GM21515 (cell line): ENCODE measurements around the gene ANKRD35.

ENCODE experiments used
- ATAC-seq: cut with Tn5 transposase; IDR thresholded peaks from one replicate; pipeline ENCODE4 v1.9.1; 2021; ENCODE audit not compliant: unreplicated experiment

The ANKRD35 gene

DNA sequence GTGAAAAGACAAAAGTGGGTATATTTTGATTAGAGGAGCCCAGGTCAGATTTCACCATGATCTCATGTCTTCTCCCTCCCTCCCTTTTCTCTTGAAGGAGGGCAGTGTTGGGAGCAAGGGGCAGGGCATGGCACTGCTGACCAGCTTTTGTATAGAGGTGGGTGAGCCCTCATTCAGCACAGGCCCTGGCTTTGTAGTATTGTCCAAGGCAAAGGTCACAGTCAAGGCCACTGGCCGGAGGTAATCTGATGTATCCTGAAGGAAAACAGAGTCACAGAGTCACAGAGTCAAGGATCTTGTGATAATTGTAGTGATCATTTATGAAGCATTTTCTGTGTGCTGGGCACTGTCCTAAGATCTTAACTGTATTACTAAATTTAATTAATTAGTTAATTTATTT lies 12.3 kb upstream of the ANKRD35 start:
- ATAC-seq: no peak

DNA sequence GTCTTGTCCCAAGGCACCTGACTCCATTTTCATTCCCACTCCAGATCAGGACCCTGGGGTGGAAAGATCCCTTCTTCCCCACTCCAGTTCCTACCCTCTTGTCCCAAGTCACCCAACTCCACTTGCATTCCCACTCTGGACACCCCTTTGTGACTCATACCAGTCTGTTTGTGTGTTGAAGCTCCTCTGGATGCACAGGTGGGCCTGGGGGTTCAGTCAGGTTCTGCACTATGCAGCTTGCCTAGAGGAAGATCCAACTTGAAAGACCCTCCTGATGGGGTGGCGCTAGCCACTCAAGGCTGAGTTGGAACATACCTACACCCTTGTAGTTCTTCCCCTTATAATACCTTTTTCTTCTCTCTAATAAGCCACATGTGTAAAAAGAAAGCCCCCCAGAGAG lies 9.8 kb upstream of the ANKRD35 start:
- ATAC-seq: no peak

DNA sequence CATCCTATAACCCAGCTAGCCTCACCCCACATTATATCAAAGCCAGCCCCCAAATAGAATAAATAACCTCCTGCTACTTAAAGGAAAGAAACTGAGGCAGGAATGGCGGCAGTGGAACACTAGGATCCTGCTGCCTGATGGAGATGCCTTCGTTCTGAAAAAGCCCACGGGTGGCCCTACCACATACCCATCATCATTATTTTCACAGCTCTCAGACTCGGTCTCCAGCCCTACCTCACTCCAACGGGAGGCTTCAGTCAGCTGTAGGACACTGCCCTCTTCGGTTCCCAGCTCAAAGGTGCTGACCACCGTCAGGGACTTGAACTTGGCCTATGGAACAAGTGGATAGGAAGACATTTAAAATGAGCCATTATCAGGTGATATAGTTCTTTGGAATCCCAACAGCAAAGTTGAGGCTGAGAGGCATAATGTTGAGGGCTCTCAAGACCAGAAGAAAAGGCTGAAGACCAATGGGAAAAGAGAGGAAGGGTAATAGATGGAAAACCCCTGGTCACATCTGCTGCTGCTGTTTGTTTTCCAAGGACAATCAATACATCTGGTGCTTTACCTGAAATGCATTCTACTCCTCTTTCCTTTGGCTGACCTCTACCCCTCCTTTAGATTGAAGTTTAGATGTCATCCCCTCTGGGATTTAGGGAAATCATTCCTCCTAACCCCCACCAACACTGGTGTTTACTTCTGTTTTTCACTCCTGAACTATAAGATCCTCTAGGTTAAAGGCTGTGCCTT lies 7.8 kb upstream of the ANKRD35 start:
- no peak for ATAC-seq

DNA sequence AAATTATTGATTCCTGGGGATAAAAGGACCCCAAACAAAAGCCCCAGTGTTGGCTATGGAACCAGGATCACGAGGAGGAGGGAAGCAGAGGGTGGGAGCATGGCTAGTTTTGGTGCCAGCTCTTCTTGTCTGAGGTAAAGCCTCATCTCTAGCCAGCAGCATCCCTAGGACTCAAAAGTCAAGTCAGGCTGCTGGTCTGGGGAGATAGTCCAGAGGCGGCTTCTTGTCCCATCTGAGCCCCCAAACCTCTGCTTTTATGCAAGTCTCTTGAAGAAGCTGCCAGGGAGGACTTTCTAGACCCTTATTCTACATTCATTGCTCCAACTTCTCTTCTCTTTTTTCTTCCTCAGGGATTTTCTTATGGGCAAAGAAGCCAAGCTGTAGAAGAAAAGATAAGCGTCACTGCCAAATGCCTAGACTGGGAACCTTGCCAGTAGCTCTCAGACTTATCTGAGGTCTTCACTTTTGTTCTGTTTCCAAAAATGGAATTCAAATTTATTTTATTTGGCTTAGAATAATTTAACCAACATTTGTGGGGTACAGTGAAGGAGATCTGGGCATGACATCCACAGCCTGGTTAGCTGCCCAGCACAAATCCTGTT lies 6.9 kb upstream of the ANKRD35 start:
- ATAC-seq: no peak

DNA sequence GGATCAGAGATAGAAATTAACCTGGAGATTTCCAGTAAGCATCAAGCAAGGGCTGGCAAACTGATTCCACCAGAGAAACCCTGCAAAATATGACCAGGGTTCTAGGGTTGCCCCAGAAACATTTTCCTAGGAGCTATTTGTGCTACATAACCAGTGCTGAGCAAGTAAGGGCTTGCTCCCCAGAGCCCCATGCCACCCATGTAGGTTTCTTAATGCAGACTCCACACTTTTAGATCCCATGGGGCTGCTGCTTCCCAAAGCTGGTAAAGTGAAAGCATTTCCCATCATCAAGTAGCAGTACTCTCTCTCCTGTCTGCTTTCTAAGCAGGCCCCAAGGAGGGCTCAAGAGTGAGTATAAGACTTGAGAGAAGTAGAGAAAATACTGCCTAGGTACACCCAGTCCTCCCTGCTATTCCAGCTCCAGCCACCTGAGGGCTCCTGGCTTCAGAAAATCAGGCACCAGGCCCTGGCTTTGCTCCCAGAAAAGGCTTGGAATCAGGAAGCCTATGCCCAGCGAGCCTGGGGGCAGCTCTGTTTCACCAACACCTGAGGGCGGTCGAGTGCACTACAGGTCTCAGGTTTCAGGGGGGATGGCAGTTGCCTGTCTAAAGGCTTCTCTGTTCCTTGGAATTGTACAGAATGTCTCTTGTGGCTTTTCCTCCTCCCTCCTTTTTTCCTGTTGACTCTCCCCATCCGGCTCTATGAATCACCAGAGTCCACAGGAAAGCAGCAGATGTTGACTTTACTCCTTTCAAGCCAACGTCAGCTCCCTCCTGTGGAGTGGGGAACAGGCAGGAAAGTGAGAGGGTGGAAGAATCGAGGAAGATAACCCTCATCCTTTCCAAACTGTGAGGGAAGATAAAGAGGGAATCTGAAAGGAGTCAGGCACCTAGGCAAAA lies 6.2 kb upstream of the ANKRD35 start:
- ATAC-seq: no peak

DNA sequence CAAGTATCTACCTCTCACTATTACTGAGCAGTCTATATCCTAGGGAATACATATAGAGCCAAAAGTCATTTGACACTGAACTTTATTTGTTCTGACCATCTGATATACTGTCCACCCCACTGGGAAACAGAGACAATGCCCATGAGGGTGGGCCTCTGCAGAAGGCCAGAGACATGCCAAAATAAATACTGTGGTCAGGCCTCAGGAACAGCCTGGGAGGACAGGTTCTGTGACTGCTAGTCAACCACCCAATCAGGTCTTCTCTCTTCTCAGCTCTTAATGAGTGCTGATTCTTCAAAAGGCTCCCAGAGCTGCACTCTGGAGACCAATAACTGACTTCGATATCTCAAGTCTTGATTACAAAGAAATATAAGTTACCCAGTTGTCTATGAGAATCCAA lies 5.5 kb upstream of the ANKRD35 start:
- no peak for ATAC-seq

DNA sequence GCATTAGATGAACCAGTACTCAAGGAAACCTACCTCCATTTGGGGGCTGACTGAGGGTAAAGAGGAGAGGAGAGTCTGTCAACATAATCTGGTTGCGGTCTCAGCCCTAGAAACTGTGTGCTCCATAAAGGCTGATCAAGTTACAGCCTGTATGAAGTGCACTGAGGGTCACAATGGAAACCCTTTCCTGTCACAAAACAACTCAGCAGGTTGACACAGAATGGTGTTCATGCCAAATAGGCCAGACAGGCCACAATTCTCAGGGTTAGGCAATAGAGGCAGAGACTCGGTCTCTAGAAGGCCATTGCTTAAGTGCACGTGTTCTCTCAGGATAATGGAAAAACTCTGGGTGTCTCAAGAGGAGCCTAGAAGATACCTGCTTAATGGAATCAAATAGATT lies 4.1 kb upstream of the ANKRD35 start:
- no peak for ATAC-seq

DNA sequence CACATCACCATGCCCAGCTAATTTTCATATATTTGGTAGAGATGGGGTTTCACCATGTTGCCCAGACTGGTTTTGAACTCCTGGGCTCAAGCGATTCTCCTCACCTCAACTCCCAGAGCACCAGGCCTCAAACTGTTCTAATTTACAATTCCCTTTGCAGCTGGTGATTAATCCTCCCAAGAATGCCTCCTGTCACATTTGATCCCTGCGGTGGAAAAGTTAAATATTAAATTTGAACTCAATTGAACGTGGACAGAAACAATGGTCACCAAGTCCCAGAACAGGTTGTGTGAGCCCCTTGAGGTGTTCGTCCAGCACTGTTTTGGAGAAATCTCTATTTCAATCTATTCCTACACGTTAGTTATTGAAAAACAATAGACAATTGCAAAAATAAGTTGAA lies 2.0 kb upstream of the ANKRD35 start:
- no peak for ATAC-seq

DNA sequence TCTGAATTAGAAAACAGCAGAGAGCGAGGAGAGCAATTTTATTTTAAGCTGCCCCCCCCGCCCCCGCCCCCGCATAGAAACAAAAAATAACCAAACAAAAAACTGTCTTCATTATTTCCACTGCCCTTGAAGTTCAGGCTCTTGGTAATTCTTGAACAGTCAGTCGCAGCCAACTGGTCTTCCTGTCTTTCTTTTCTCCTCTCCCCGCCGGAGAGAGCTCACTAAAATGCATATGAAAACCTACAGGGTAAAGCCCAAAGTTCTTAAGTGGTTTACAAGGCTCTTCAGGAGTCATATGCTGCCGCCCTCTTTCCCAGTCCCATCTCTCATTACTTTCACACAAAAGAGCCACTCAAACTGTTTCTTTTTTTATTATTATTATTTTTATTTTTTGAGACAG lies 1.1 kb upstream of the ANKRD35 start:
- ATAC-seq: no peak

DNA sequence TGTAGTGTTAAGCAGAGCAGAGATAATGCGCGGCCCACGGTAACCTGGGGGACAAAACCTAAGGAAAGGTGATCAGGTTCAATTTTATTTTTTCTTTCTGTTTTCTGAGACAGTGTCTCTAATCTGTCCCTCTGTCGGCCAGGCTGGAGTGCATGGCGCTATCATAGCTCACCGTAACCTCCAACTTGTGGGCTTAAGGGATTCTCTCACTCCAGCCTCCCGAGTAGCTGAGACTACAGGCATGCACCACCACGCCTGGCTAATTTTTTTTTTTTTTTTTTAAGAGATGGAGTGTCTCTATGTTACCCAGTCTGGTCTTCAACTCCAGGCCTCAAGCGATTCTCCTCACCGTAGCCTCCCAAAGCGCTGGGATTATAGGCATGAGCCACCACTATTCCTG lies 724 bp upstream of the ANKRD35 start:
- ATAC-seq: no peak

DNA sequence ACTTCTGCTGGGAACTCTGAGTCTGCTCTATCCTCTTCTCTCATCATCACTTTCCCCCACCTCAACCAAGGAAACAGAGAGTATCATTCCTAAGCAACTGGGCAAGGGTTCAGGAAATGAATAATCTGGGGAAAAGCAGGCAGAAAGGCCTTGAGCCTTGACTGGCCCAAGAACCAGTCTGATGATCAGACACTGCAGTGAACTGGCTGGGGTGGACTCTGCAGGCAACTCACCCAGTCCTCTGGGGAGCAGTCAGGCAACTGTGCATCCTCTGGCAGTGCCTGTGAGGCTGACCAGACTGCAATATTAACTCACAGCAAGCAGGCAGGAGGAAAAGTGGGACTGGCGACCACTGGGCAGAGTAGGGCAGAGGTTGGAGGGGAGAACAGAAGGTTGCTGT lies 991 bp downstream of the ANKRD35 start:
- no peak for ATAC-seq

DNA sequence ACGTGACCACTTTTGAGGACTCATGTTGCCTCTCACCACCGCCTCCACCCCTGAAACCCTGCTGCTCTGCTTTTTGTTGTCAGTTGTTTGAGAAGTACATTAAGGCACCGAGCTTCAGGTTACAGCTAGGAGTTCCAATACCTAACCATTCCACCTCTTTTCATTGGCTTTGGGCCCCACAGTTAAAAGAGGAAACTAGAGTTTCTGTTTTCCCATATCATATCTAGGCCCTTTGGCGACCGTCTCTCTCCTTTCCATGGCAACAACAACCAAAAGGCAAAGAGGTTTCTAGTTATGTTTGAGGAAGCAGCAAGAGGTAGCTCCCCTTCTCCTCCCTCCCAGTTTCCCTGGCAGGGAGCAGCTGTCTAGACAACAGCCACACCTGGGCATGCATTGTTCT lies 5.9 kb downstream of the ANKRD35 start:
- ATAC-seq: no peak

DNA sequence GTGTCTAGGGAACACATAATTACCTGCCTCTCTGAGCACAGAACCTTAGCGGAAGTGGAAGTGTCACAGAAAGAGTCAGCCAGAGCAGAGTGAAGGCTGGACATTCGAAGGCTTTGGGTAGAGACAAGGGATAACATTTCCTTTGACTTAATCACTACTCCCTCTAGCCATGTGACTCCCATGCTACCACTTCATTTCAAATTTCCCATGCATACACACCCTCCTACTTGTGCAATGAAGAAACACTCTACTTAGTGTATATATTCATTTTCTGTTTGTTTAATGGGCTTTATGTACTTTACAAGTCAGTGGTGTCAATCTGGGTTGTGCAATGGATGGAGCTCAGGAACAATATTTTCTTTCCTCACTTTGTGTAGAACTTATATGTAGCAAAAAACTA lies 6.9 kb downstream of the ANKRD35 start:
- ATAC-seq: no peak

DNA sequence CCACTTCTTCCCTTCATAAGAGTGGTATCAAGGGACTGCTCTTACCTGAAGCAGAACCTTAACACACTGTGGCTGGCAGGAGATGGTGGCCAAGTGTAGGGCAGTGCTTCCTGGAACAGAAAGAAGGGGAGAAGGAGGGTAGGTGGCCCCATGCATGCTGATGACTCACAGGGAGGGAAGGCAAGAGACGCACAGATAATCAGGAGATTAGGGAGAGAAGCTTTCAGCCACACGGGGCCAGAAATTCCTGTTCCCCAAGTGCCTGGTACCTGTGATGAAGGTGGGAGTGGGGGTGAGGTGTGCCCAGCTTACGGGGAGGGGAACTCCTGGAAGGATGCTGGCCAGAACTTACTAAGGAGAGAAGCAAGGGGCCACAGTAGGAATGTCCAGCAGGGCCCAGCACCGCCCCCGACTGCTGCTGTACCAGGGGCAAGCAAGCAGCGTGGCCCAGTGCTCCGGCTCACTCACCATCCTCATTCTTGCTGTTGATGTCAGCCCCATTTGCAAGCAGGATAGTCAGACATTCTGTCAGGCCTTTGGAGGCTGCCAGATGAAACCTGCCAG lies 7.7 kb downstream of the ANKRD35 start:
- ATAC-seq: no peak

DNA sequence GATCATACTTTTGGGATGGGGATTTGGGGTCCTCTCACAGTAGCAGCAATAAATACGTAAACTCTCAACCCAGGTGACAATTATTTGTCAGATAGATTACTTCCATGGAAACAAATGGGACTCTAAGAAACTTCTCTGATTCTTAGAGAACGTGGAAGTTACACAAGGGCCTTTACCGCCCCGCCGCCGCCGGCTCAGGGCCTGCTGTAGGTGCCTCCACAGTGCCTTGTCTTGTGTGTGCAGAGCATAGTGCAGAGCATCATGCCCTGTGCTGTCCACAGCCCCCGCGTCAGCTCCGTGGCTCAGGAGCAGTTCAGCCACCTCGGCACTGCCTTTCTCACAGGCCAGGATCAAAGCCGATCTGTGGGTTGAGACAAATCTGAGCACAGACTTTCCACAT lies 11.0 kb downstream of the ANKRD35 start:
- no peak for ATAC-seq

DNA sequence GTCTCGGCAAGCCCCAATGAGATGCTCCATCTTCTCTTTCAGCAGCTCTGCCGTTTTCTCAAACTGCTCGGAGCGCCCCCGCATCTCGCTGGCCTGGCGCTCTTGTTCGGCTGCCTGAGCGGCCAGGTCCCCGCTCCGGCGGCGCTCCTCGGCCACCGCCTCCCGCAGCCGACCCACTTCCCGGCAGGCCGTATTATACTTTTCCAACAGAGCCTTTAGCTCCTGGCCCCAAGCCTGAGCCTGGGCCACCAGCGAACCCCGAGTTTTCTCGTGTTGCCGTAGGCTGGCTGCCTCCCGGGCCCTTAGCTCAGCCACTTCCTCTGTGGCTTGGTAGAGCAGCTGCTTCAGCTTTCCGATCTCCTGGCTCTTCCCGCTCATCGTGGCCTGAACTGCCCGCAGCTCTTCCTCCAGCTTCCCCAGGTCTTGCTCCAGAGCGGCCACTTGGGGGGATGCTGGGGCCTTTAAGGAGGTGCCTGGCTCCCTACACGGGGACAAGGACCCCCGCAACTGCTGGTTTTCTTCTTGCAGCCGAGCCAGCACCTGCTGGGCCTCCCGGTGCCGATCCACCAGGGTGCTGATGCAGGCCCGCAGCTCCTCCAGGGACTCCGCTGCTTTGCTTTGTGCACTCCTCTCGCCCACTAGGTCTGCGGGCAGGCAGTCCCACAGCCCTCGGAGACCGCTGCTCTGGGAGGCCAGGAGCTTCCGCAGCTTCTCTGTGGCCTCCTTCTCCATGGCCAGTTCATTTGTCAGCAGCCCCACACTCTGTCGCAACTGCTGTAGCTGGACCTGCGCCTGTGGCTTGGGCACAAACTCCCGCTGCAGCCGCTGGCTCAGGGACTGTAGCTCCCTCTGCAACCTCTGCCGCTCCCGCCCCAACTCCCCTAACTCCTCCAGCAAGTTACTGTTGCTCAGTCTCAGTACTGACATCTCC lies 13.4 kb downstream of the ANKRD35 start:
- no peak for ATAC-seq

DNA sequence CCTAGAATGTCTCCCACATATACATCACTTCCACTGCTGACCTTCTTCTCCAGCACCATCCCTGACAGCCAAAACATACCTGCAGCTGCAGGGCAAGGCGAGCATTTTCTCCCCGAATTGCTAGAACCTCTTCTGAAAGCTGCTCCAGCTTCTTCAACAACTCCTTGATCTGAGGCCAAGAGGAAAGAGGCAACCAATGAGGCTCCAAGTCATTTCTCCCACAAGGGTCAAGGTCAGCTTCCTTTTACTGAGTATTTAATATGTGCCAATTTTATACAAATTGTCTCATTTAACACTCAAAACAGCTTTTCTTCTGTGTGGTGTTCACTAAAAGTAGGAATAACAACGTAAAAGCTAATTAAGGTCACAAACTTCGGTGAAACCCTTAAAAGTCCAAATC lies 17.4 kb downstream of the ANKRD35 start:
- no peak for ATAC-seq

DNA sequence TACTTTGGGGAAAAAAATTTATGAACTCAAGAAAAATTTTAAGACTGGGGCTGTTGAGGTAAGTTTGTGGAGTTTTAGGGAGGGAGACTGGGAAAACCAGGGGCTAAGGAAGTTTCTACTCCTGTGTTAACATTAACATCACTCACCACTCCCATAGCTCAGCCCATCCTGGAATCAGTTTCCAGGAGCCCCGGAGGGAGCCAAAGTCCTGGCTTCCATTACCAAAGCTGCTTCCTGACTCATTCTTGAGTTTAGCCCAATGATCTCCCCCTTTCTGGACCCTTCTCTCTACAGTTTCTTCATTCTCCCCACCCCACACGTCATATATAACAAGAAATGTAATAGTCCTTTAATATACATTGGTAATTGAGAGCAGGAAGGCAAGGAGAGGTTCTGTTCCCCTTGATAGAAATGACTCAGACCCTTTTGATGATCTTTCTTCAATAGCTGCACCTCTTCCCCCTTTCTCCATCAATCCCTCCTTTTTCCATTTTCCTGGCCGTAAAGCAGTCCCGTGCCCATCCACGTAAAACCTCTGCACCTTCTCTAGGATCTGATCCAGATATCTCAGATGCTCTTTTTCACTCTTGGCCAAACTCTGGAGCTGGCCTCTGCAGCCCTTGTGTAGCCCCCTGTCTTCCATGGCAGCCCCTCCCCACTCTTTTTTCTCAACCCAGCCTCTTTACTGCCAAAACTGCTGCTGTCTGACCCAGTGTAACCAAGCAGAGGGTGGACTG lies 22.2 kb downstream of the ANKRD35 start:
- no peak for ATAC-seq

DNA sequence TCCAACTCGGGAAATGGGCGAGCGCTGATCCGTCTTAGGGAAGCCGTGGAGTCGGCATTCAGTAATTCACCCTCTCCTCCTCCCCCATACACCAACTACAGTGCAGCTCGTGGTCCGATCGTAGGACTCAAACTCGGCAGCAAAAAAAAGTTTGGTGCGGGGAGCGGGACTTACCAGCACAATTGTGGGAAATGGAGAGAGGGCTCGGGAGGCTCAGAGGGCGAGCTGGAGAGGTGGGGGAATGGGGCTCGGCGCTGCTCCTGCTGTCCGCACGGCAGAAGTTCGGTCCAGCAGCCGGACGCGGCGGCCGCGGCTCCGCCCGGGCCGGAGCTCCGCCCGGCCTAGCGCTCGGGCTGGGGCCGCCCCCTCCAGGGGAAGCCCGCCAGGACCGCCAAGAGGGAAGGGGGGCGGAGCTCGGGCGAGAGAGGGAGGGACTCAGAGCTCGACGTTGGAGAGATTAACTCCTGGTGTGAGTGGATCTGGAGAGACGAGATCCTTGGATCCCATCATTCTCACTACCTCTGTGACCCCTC lies 26.1 kb downstream of the ANKRD35 start:
- ATAC-seq: peak; percentile 65
